Gastrocnemius medialis (tissue), 4 donors: ENCODE results near the gene ZACN. TPM values are rescaled to one million over a fixed set of nuclear protein-coding genes. Genes with fewer than 3 reads are reported as not detected.

Experiments
- ATAC-seq, 2 donors: fragments of 150-250 bp; one replicate each; pipeline ENCODE4 v1.9.1; 2016
- DNase-seq, 2 donors: peaks; one replicate each; pipeline ENCODE4 v3.0.0-alpha.2; 2019
- H3K27ac ChIP-seq, 4 donors: fragments of 200-600 bp; sonication (generic); 1 replicate in 1 of 4; 2 replicates in 3 of 4; pipeline ENCODE4 v1.5.1; 2016 to 2018; ENCODE audit warnings: mild to moderate bottlenecking in 2 of 4, moderate library complexity in 1 of 4
- H3K27me3 ChIP-seq, 3 donors: fragments of 200-600 bp; sonication (generic) in 2 of 3; 1 replicate in 1 of 3; 2 replicates in 2 of 3; pipeline versions ENCODE4 v1.5.1 to v1.6.0; 2016 to 2019; ENCODE audit warnings: mild to moderate bottlenecking in 1 of 3, moderate library complexity in 1 of 3
- H3K36me3 ChIP-seq, 2 donors: fragments of 200-600 bp; sonication (generic) in 1 of 2; one replicate each; pipeline ENCODE4 v1.5.1; 2017 to 2018
- H3K4me1 ChIP-seq, 2 donors: fragments of 200-600 bp; sonication (generic) in 1 of 2; one replicate each; pipeline ENCODE4 v1.5.1; 2016 to 2017; ENCODE audit warnings: mild to moderate bottlenecking in 2 of 2
- H3K4me3 ChIP-seq, 4 donors: fragments of 200-600 bp; sonication (generic) in 3 of 4; 1 replicate in 1 of 4; 2 replicates in 3 of 4; pipeline ENCODE4 v1.5.1; 2016 to 2019; ENCODE audit warnings: mild to moderate bottlenecking in 2 of 4
- H3K9me3 ChIP-seq, 3 donors: fragments of 200-600 bp; sonication (generic) in 2 of 3; 1 replicate in 1 of 3; 2 replicates in 2 of 3; pipeline ENCODE4 v1.5.1; 2016 to 2019
- CTCF ChIP-seq, 5 experiments: fragments of 450-650 bp in 3 of 5; fragments of 200-600 bp in 2 of 5; sonication (generic) in 2 of 5; IDR thresholded peaks in 4 of 5; conservative IDR thresholded peaks in 1 of 5; 1 replicate in 4 of 5; 2 replicates in 1 of 5; pipeline ENCODE4 v1.5.1; 2016 to 2019; ENCODE audit warnings: antibody characterized with exemption in 5 of 5, mild to moderate bottlenecking in 3 of 5, moderate library complexity in 3 of 5
- POLR2A ChIP-seq, 2 donors: fragments of 450-650 bp; IDR thresholded peaks; one replicate each; pipeline ENCODE4 v1.6.1; 2017; ENCODE audit warnings: antibody characterized with exemption in 2 of 2, mild to moderate bottlenecking in 2 of 2, moderate library complexity in 2 of 2
- in situ Hi-C, 4 donors: fragments of 200-750 bp; cut with MboI; loops; one replicate each; pipeline versions ENCODE4 v1.15.0 to v1.8.0; 2017; ENCODE audit warnings: low sequenced_read_pairs in 4 of 4
- intact Hi-C: fragments of 100-400 bp; cut with DNase I; formaldehyde crosslinking; loops from one replicate; pipeline ENCODE4 v1.15.1; 2023; ENCODE audit warnings: low total_unique reads
- total RNA-seq, 4 donors: library from RNA; depleted of rRNA; stranded (reverse); fragments of >200 nt; gene quantifications; one replicate each; pipeline versions ENCODE4 v1.1.0 to v1.2.3, GENCODE V29; 2016

Gene ZACN
- total RNA-seq, 4 donors from 2014 or later = not detected

- TF ChIP-seq POLR2A (IDR thresholded peaks at IDR 0.05) = no peak
- TF ChIP-seq CTCF (IDR thresholded peaks at IDR 0.05 in 4 of 5, conservative IDR thresholded peaks at IDR 0.05 in 1 of 5) = no peak
- no peak overlapping the region for H3K4me3 ChIP-seq
- no peaks in the 10 kb centered on the region for H3K9me3 ChIP-seq
- H3K4me1 ChIP-seq = peaks cover 0 to 5% of the 10 kb centered on the region in 2 donors
- in situ Hi-C loops = no loop called here
- ATAC-seq (no peak), DNase-seq (no peak)
- H3K27me3 ChIP-seq = no peaks in the 10 kb centered on the region
- peaks cover 3 to 81% of the 10 kb centered on the region in 2 donors for H3K36me3 ChIP-seq
- no peak overlapping the region for H3K27ac ChIP-seq
- intact Hi-C loops = no loop called here
Observed at GRCh38 chr17:76049239-76049638, 29.7 kb upstream of the ZACN start.

GRCh38 chr17:76049836-76050537 lies 29.0 kb upstream of the ZACN start:
- Histone ChIP-seq H3K9me3 (no peaks in the 10 kb centered on the region), H3K4me1 (peaks cover 0 to 5% of the 10 kb centered on the region in 2 donors), H3K27ac (peak overlapping the region in 1 of 4 donors; percentile 46), H3K27me3 (no peaks in the 10 kb centered on the region), H3K4me3 (no peak overlapping the region), H3K36me3 (peaks cover 0 to 80% of the 10 kb centered on the region in 2 donors)
- no peak for DNase-seq
- intact Hi-C loops (no loop called here), in situ Hi-C loops (no loop called here)
- TF ChIP-seq CTCF (IDR thresholded peaks at IDR 0.05 in 4 of 5, conservative IDR thresholded peaks at IDR 0.05 in 1 of 5) = no peak
- TF ChIP-seq POLR2A (IDR thresholded peaks at IDR 0.05) = no peak
- ATAC-seq = no peak

DNA sequence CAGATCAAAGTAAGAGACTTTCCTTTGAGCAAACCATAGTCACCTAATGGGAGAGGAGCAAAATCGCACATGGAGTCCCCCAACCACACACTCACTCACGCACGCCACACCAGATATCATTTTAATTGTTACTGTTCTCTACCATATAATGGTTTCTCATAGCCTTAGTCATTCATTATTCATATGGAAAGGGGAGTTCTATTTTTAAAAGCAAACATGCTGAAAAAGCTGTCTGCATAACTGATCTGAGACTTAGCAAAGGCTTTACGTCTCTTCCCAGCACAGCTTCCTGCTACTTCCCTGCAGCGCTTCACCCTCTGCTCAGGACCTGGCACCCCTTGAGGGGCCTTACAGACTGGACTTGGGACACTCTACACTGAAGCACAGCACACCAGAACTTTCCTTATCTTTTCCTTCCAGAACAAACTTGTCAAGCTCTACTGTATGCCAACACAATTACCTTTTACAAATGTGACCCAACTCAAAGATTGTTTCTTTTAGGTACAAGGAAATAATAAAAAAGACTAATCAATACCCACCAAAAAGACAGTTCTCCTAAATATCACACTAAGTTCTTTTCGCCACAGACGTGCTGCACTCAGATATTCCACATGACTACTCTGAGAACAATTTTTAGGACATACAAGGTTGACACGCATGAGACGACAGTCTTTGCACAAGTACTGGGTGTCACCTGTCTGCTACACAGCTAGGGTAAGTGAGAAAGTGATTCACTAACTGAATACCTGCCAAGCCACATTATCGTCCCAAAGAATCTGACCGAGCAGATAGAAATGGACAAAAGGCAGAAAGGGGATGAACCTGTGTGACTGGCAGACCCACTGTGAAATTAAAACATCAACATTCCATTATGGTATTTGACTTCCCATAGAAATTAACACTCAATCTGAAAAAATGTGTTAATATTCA lies 28.2 kb upstream of the ZACN start:
- intact Hi-C loops = no loop called here
- DNase-seq (peak in 1 of 2 donors; percentile 34), ATAC-seq (peak; percentile 90 to 92)
- H3K4me1 ChIP-seq = peaks cover 0 to 5% of the 10 kb centered on the region in 2 donors
- no peaks in the 10 kb centered on the region for H3K27me3 ChIP-seq
- in situ Hi-C loops = no loop called here
- no peak overlapping the region for H3K4me3 ChIP-seq
- peak overlapping the region; percentile 27 to 68 (median 42) for H3K27ac ChIP-seq
- H3K9me3 ChIP-seq = no peaks in the 10 kb centered on the region
- peaks cover 0 to 77% of the 10 kb centered on the region in 2 donors for H3K36me3 ChIP-seq
- TF ChIP-seq POLR2A (IDR thresholded peaks at IDR 0.05) (no peak), CTCF (IDR thresholded peaks at IDR 0.05 in 4 of 5, conservative IDR thresholded peaks at IDR 0.05 in 1 of 5) (no peak)

- DNase-seq = no peak
- peak overlapping the region in 3 of 4 donors; percentile 28 to 46 (median 35) for H3K27ac ChIP-seq
- intact Hi-C loops (no loop called here), in situ Hi-C loops (no loop called here)
- no peaks in the 10 kb centered on the region for H3K27me3 ChIP-seq
- ATAC-seq = no peak
- no peaks in the 10 kb centered on the region for H3K9me3 ChIP-seq
- TF ChIP-seq POLR2A (IDR thresholded peaks at IDR 0.05) (no peak), CTCF (IDR thresholded peaks at IDR 0.05 in 4 of 5, conservative IDR thresholded peaks at IDR 0.05 in 1 of 5) (no peak)
- no peak overlapping the region for H3K4me3 ChIP-seq
- peaks cover 0 to 5% of the 10 kb centered on the region in 2 donors for H3K4me1 ChIP-seq
- peaks cover 0 to 77% of the 10 kb centered on the region in 2 donors for H3K36me3 ChIP-seq
Observed at GRCh38 chr17:76051561-76051960, 27.4 kb upstream of the ZACN start.
